ENCODE measurements around the gene SYT7.

Gene SYT7

DNA sequence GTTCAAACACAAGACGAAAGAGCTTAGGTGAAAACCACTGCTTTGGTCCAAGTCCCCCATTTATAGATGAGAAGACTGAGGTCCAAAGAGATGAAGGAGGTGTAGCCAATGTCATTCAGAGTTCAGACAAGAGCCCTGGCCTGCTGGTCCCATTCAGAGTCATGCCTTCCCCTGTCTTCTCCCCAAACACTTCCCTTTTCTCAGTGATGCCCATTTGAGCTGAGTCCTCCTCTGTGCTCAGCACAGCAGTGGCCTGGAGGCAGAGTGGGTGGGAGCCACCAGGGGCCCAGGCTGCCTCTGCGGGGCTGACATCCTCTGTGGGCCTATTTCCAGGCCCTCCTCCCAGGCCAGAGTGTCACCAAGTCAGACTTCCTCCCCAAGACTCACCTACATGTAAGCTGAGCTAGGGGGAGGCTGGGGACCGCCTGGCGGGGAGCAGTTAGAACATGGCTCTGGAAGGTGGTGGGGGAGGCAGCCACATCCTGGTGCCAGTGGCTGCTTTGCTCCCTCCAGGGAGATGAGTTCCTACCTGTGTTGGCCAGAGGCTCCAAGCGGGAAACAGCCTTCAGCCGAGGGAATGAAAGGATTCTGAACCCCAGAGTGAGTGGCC is 94.8 kb downstream of the SYT7 start:
- DNase-seq (ENCODE audit: low read depth) = peak; percentile 47
- TF ChIP-seq MYC (IDR thresholded peaks at IDR 0.05; ENCODE audit: low read depth, low read length) = no peak
- TF ChIP-seq, protein P1, sequence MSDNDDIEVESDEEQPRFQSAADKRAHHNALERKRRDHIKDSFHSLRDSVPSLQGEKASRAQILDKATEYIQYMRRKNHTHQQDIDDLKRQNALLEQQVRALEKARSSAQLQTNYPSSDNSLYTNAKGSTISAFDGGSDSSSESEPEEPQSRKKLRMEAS (IDR thresholded peaks at IDR 0.05; ENCODE audit: low read depth, low read length) = no peak
- no peak for TF ChIP-seq CTCF (IDR thresholded peaks at IDR 0.05; ENCODE audit: low read depth, low read length)
- TF ChIP-seq POLR2A (IDR thresholded peaks at IDR 0.05; ENCODE audit: extremely low read depth, insufficient read length) = no peak
- H3K4me3 ChIP-seq (ENCODE audit: low read depth, low read length) = no peak overlapping the region

GRCh38 chr11:61485080-61485479 is 95.8 kb downstream of the SYT7 start:
- DNase-seq (ENCODE audit: low read depth) = no peak
- TF ChIP-seq, protein P1 (IDR thresholded peaks at IDR 0.05; ENCODE audit: low read depth, low read length) = no peak
- no peak for TF ChIP-seq POLR2A (IDR thresholded peaks at IDR 0.05; ENCODE audit: extremely low read depth, insufficient read length)
- TF ChIP-seq CTCF (IDR thresholded peaks at IDR 0.05; ENCODE audit: low read depth, low read length) = no peak
- TF ChIP-seq MYC (IDR thresholded peaks at IDR 0.05; ENCODE audit: low read depth, low read length) = no peak

DNA sequence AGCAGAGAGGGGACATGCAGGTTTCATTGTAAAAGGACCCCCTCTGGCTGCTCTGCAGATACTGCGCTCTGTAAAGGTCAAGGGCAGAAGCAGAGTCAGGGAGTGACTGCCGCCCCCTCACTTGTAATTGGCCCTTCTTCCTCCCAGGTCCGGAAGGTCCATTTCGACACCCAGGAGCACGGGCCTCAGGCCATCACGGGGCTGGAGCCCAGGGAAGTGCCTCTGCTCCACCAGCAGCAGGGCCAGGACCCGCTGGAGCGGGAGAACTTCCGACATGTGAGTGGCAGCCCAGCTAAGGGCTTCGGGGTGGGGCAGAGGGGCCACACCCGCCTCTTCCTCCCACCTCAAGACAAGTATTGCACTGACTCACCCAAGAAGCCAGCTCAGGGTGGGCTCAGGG is 96.3 kb downstream of the SYT7 start:
- no peak for TF ChIP-seq POLR2A (IDR thresholded peaks at IDR 0.05; ENCODE audit: extremely low read depth, insufficient read length)
- TF ChIP-seq MYC (IDR thresholded peaks at IDR 0.05; ENCODE audit: low read depth, low read length) = no peak
- TF ChIP-seq, protein P1 (IDR thresholded peaks at IDR 0.05; ENCODE audit: low read depth, low read length) = no peak
- TF ChIP-seq CTCF (IDR thresholded peaks at IDR 0.05; ENCODE audit: low read depth, low read length) = no peak
- no peak for DNase-seq (ENCODE audit: low read depth)
- no peak overlapping the region for H3K4me3 ChIP-seq (ENCODE audit: low read depth, low read length)

More at GRCh38 chr11:61485080-61485479, 95.8 kb downstream of the SYT7 start:
- H3K4me3 ChIP-seq (ENCODE audit: low read depth, low read length) = no peak overlapping the region

- peak; percentile 52 for DNase-seq (ENCODE audit: low read depth)
- H3K4me3 ChIP-seq (ENCODE audit: low read depth, low read length) = no peak overlapping the region
- TF ChIP-seq MYC (IDR thresholded peaks at IDR 0.05; ENCODE audit: low read depth, low read length) (no peak), POLR2A (IDR thresholded peaks at IDR 0.05; ENCODE audit: extremely low read depth, insufficient read length) (no peak), CTCF (IDR thresholded peaks at IDR 0.05; ENCODE audit: low read depth, low read length) (peak; percentile 85)
- TF ChIP-seq, protein P1 (IDR thresholded peaks at IDR 0.05; ENCODE audit: low read depth, low read length) = no peak
Measured at GRCh38 chr11:61482513-61482912, 98.4 kb downstream of the SYT7 start.

DNA sequence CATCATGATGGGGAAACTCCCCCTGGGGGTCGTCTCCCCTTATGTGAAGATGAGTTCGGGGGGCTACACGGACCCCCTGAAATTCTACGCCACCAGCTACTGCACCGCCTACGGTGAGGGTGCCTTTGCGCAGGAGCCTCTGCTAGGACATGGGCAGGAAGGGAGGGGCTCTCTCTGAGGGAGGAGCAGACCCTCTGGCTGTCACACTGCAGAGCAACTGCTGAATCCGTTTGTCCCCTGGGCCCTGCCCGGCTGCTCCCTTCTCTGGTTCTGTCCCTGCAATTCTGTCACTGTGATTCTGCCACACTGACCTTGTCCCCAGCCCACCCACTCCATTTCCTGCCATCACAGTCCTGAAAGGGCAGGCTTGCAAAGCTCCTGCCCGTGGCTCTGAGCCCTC is 99.1 kb downstream of the SYT7 start:
- no peak overlapping the region for H3K4me3 ChIP-seq (ENCODE audit: low read depth, low read length)
- no peak for DNase-seq (ENCODE audit: low read depth)

GRCh38 chr11:61480994-61481335 is 99.9 kb downstream of the SYT7 start:
- peak; percentile 43 for DNase-seq (ENCODE audit: low read depth)

More for the DNA sequence above, 99.1 kb downstream of the SYT7 start:
- TF ChIP-seq POLR2A (IDR thresholded peaks at IDR 0.05; ENCODE audit: extremely low read depth, insufficient read length) (no peak), MYC (IDR thresholded peaks at IDR 0.05; ENCODE audit: low read depth, low read length) (no peak)

More at GRCh38 chr11:61480994-61481335, 99.9 kb downstream of the SYT7 start:
- H3K4me3 ChIP-seq (ENCODE audit: low read depth, low read length) = no peak overlapping the region
- TF ChIP-seq POLR2A (IDR thresholded peaks at IDR 0.05; ENCODE audit: extremely low read depth, insufficient read length) = no peak
- TF ChIP-seq, protein P1 (IDR thresholded peaks at IDR 0.05; ENCODE audit: low read depth, low read length) = no peak
- TF ChIP-seq MYC (IDR thresholded peaks at IDR 0.05; ENCODE audit: low read depth, low read length) = no peak
- no peak for TF ChIP-seq CTCF (IDR thresholded peaks at IDR 0.05; ENCODE audit: low read depth, low read length)

All from NB4 (cell line).